WTC11 (cell line): ENCODE data around the gene CSNK2A2. TPM values are rescaled to one million over a fixed set of nuclear protein-coding genes. Genes with fewer than 3 reads are reported as not detected.

Source experiments
- ATAC-seq: fragments of 200-7000 bp; cut with Tn5 transposase; 2 replicates; pipeline ENCODE4 v1.10.0; 2021; ENCODE audit warnings: mild to moderate bottlenecking, moderate library complexity
- CTCF ChIA-PET: fragments of 300-600 bp; sonication (Branson Sonifier 250); formaldehyde crosslinking; loops from one replicate; lab custom pipeline; 2021; ENCODE audit warnings: antibody characterized with exemption; lab: Charles Lee
- POLR2A ChIA-PET: fragments of 350-600 bp; sonication (Branson Sonifier 250); formaldehyde crosslinking; loops from one replicate; lab custom pipeline; 2021; ENCODE audit warnings: antibody characterized with exemption; lab: Charles Lee
- DNase-seq: peaks from one replicate; pipeline ENCODE4 v3.0.0; 2021; ENCODE audit warnings: low spot score
- H3K27ac Mint-ChIP-seq: 2 replicates; pipeline ENCODE4 v1.8.0; 2021; ENCODE audit warnings: mixed read lengths
- H3K27me3 Mint-ChIP-seq: 2 replicates; pipeline ENCODE4 v1.8.0; 2021; ENCODE audit warnings: low read depth, mild to moderate bottlenecking, moderate library complexity, mixed read lengths
- H3K36me3 Mint-ChIP-seq: 2 replicates; pipeline ENCODE4 v1.8.0; 2021; ENCODE audit warnings: mixed read lengths
- H3K4me1 Mint-ChIP-seq: 2 replicates; pipeline ENCODE4 v1.8.0; 2022; ENCODE audit warnings: mixed read lengths
- H3K4me3 Mint-ChIP-seq: 2 replicates; pipeline ENCODE4 v1.8.0; 2021; ENCODE audit warnings: mild to moderate bottlenecking, moderate library complexity, mixed read lengths
- H3K9me3 Mint-ChIP-seq: 2 replicates; pipeline ENCODE4 v1.8.0; 2021; ENCODE audit warnings: mixed read lengths
- ATF6 ChIP-seq: sonication (generic); formaldehyde crosslinking; IDR thresholded peaks from 2 replicates; pipeline ENCODE4 v1.8.1; 2023; ENCODE audit warnings: mild to moderate bottlenecking, missing genetic modification reagents
- ESRRA ChIP-seq: sonication (generic); formaldehyde crosslinking; IDR thresholded peaks from 2 replicates; pipeline ENCODE4 v1.8.1; 2022; ENCODE audit warnings: mild to moderate bottlenecking, missing genetic modification reagents, borderline replicate concordance
- FOXK1 ChIP-seq: sonication (generic); formaldehyde crosslinking; IDR thresholded peaks from 2 replicates; pipeline ENCODE4 v1.8.0; 2022; ENCODE audit warnings: mild to moderate bottlenecking, moderate library complexity, missing genetic modification reagents
- FOXP4 ChIP-seq: sonication (generic); formaldehyde crosslinking; IDR thresholded peaks from 2 replicates; pipeline ENCODE4 v1.8.0; 2022; ENCODE audit warnings: mild to moderate bottlenecking, missing genetic modification reagents
- GABPB1 ChIP-seq: sonication (generic); formaldehyde crosslinking; IDR thresholded peaks from 2 replicates; pipeline ENCODE4 v1.8.1; 2023; ENCODE audit warnings: mild to moderate bottlenecking, missing genetic modification reagents
- HMGA2 ChIP-seq: fragments of 250-450 bp; sonication (Bioruptor Pico); IDR thresholded peaks from 2 replicates; pipeline ENCODE4 v1.4.0; 2021; ENCODE audit warnings: mild to moderate bottlenecking, moderate library complexity
- TEAD4 ChIP-seq: sonication (generic); formaldehyde crosslinking; IDR thresholded peaks from 2 replicates; pipeline ENCODE4 v1.8.0; 2022; ENCODE audit warnings: mild to moderate bottlenecking, missing genetic modification reagents
- ZBTB43 ChIP-seq: sonication (generic); formaldehyde crosslinking; IDR thresholded peaks from 2 replicates; pipeline ENCODE4 v1.8.1; 2023; ENCODE audit warnings: mild to moderate bottlenecking, missing genetic modification reagents
- total RNA-seq: library from RNA; stranded (reverse); gene quantifications from 3 replicates; pipeline ENCODE4 v1.2.3, GENCODE V29; 2021
- TF ChIP-seq, protein P1 (sequence below): sonication (generic); formaldehyde crosslinking; IDR thresholded peaks from 2 replicates; pipeline ENCODE4 v1.8.1; 2023; ENCODE audit warnings: mild to moderate bottlenecking, missing genetic modification reagents, borderline replicate concordance
- TF ChIP-seq, protein P2 (sequence below): sonication (generic); formaldehyde crosslinking; IDR thresholded peaks from 2 replicates; pipeline ENCODE4 v1.8.1; 2023; ENCODE audit warnings: mild to moderate bottlenecking, moderate library complexity, missing genetic modification reagents

Gene CSNK2A2
- total RNA-seq, 1 experiment from 2014 or later: 114 TPM

GRCh38 chr16:58198803-58199411 lies 1.0 kb upstream of the CSNK2A2 start:
- ATAC-seq: no peak
- CTCF ChIA-PET: interaction anchor here (1.6 kb wide), 1 partner anchor 69 kb away, joined by 4 read pairs; no protein-coding TSS in a partner anchor
- peaks cover 20% of the 10 kb centered on the region for H3K27me3 Mint-ChIP-seq
- POLR2A ChIA-PET: no interaction called here
- TF ChIP-seq, protein P1, sequence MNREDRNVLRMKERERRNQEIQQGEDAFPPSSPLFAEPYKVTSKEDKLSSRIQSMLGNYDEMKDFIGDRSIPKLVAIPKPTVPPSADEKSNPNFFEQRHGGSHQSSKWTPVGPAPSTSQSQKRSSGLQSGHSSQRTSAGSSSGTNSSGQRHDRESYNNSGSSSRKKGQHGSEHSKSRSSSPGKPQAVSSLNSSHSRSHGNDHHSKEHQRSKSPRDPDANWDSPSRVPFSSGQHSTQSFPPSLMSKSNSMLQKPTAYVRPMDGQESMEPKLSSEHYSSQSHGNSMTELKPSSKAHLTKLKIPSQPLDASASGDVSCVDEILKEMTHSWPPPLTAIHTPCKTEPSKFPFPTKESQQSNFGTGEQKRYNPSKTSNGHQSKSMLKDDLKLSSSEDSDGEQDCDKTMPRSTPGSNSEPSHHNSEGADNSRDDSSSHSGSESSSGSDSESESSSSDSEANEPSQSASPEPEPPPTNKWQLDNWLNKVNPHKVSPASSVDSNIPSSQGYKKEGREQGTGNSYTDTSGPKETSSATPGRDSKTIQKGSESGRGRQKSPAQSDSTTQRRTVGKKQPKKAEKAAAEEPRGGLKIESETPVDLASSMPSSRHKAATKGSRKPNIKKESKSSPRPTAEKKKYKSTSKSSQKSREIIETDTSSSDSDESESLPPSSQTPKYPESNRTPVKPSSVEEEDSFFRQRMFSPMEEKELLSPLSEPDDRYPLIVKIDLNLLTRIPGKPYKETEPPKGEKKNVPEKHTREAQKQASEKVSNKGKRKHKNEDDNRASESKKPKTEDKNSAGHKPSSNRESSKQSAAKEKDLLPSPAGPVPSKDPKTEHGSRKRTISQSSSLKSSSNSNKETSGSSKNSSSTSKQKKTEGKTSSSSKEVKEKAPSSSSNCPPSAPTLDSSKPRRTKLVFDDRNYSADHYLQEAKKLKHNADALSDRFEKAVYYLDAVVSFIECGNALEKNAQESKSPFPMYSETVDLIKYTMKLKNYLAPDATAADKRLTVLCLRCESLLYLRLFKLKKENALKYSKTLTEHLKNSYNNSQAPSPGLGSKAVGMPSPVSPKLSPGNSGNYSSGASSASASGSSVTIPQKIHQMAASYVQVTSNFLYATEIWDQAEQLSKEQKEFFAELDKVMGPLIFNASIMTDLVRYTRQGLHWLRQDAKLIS (CRISPR knock-in tag): no peak
- TF ChIP-seq ZBTB43 (CRISPR knock-in tag): no peak
- DNase-seq: no peak
- no peak overlapping the region for H3K27ac Mint-ChIP-seq
- H3K4me1 Mint-ChIP-seq: peaks cover 20% of the 10 kb centered on the region
- peak overlapping the region; percentile 81 for H3K4me3 Mint-ChIP-seq
- H3K9me3 Mint-ChIP-seq: no peaks in the 10 kb centered on the region
- peaks cover 25% of the 10 kb centered on the region for H3K36me3 Mint-ChIP-seq

GRCh38 chr16:58197314-58198012 lies 443 bp downstream of the CSNK2A2 start:
- ChIA-PET CTCF (interaction anchor here (0.9 to 1.0 kb wide), 2 partner anchors 34 to 68 kb away, joined by 3 to 4 read pairs; partner anchors contain the start of gene CFAP20), POLR2A (no interaction called here)
- Mint-ChIP-seq H3K4me3 (peak overlapping the region; percentile 84), H3K27ac (peak overlapping the region; percentile 84; the same call in 1 of the 2 replicates), H3K9me3 (no peaks in the 10 kb centered on the region), H3K27me3 (peaks cover 20% of the 10 kb centered on the region), H3K36me3 (peaks cover 39% of the 10 kb centered on the region), H3K4me1 (peaks cover 20% of the 10 kb centered on the region)
- peak; percentile 6 for ATAC-seq
- peak; percentile 19 for DNase-seq
- TF ChIP-seq ATF6 (CRISPR knock-in tag): no peak
- TF ChIP-seq GABPB1 (CRISPR knock-in tag): 0 out of 2 replicates have a peak, but pooled peaks have one; percentile 12

DNA sequence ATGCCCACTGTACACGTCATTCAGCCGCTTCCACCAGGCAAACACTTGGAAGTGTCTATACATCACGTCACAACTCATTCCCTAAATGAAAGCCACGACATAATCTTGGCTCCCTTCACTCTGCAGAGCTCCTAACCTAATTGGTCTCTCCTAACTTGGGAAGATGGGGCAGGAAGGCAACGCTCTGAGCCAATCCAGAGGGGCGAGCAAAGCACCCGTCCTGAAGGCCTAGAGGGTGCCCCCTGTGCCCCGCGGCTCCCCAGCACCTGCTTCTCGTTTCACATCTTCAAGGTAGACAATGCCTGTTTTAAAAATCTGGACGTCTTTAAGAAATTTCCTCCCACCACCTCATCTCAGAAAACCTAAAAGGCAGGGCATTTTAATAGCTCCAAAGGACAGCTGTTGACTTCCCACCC lies 1.0 kb downstream of the CSNK2A2 start:
- H3K4me3 Mint-ChIP-seq: peak overlapping the region; percentile 84
- peak; percentile 13; the same call in 1 of the 2 replicates for ATAC-seq
- TF ChIP-seq TEAD4: no peak
- no peak for TF ChIP-seq ESRRA (CRISPR knock-in tag)
- TF ChIP-seq, protein P2, sequence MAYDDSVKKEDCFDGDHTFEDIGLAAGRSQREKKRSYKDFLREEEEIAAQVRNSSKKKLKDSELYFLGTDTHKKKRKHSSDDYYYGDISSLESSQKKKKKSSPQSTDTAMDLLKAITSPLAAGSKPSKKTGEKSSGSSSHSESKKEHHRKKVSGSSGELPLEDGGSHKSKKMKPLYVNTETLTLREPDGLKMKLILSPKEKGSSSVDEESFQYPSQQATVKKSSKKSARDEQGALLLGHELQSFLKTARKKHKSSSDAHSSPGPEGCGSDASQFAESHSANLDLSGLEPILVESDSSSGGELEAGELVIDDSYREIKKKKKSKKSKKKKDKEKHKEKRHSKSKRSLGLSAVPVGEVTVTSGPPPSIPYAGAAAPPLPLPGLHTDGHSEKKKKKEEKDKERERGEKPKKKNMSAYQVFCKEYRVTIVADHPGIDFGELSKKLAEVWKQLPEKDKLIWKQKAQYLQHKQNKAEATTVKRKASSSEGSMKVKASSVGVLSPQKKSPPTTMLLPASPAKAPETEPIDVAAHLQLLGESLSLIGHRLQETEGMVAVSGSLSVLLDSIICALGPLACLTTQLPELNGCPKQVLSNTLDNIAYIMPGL: no peak
- no peak for TF ChIP-seq HMGA2 (CRISPR knock-in tag)
- TF ChIP-seq FOXP4 (CRISPR knock-in tag): no peak
- TF ChIP-seq FOXK1 (CRISPR knock-in tag): no peak
- peaks cover 20% of the 10 kb centered on the region for H3K4me1 Mint-ChIP-seq
- H3K27me3 Mint-ChIP-seq: peaks cover 20% of the 10 kb centered on the region
- no peak for DNase-seq
- H3K9me3 Mint-ChIP-seq: no peaks in the 10 kb centered on the region
- H3K27ac Mint-ChIP-seq: peak overlapping the region; percentile 84; the same call in 1 of the 2 replicates
- CTCF ChIA-PET: interaction anchor here (0.9 to 1.0 kb wide), 2 partner anchors 33 to 68 kb away, joined by 3 to 4 read pairs; partner anchors contain the start of gene CFAP20
- POLR2A ChIA-PET: interaction anchor here (0.7 kb wide), 1 partner anchor 28 kb away, joined by 3 read pairs; no protein-coding TSS in a partner anchor
- peaks cover 44% of the 10 kb centered on the region for H3K36me3 Mint-ChIP-seq
